Tibial nerve (tissue), 4 donors: Measurements from ENCODE around the gene MRPL42. TPM values are rescaled to one million over a fixed set of nuclear protein-coding genes. Genes with fewer than 3 reads are reported as not detected.

Experiments
- DNase-seq, 2 donors: peaks; one replicate each; pipeline ENCODE4 v3.0.0-alpha.2; 2019; ENCODE audit warnings: low spot score in 2 of 2
- H3K27ac ChIP-seq, 4 donors: fragments of 200-600 bp; sonication (generic) in 3 of 4; one replicate each; pipeline ENCODE4 v1.5.1; 2017 to 2019; ENCODE audit warnings: mild to moderate bottlenecking in 1 of 4
- H3K27me3 ChIP-seq, 2 donors: fragments of 200-600 bp; sonication (generic) in 1 of 2; one replicate each; pipeline versions ENCODE4 v1.5.1 to v1.6.0; 2017 to 2019
- H3K36me3 ChIP-seq, 3 donors: fragments of 200-600 bp; sonication (generic); one replicate each; pipeline ENCODE4 v1.5.1; 2018 to 2019
- H3K4me1 ChIP-seq, 4 donors: fragments of 200-600 bp; sonication (generic) in 3 of 4; one replicate each; pipeline ENCODE4 v1.5.1; 2017 to 2019
- H3K4me3 ChIP-seq, 4 donors: fragments of 200-600 bp; sonication (generic) in 3 of 4; one replicate each; pipeline ENCODE4 v1.5.1; 2017 to 2019; ENCODE audit warnings: mild to moderate bottlenecking in 1 of 4, moderate library complexity in 1 of 4
- H3K9me3 ChIP-seq, 4 donors: fragments of 200-600 bp; sonication (generic) in 3 of 4; one replicate each; pipeline ENCODE4 v1.5.1; 2017 to 2019
- CTCF ChIP-seq, 5 experiments: fragments of 200-600 bp in 3 of 5; fragments of 450-650 bp in 2 of 5; sonication (generic) in 3 of 5; IDR thresholded peaks; one replicate each; pipeline ENCODE4 v1.5.1; 2016 to 2019; ENCODE audit warnings: antibody characterized with exemption in 5 of 5, mild to moderate bottlenecking in 3 of 5, moderate library complexity in 2 of 5
- EP300 ChIP-seq, 2 donors: sonication (generic); formaldehyde crosslinking; IDR thresholded peaks; one replicate each; pipeline ENCODE4 v1.6.1; 2017; ENCODE audit warnings: antibody characterized with exemption in 2 of 2, mild to moderate bottlenecking in 1 of 2
- POLR2A ChIP-seq, 2 donors: fragments of 450-650 bp; IDR thresholded peaks; one replicate each; pipeline ENCODE4 v1.6.1; 2017; ENCODE audit warnings: antibody characterized with exemption in 2 of 2, mild to moderate bottlenecking in 2 of 2, moderate library complexity in 2 of 2
- WGBS, 2 donors: methylation state at CpG; one replicate each; pipeline ENCODE4 v1.1.5; 2018; 5-methylcytosine and 5-hydroxymethylcytosine counted together
- total RNA-seq, 4 donors: library from RNA; depleted of rRNA; stranded (reverse); fragments of >200 nt; gene quantifications; one replicate each; pipeline ENCODE4 v1.1.0, GENCODE V29; 2016

MRPL42 gene
- total RNA-seq, 4 donors from 2014 or later: 19.7 to 27.3 (median 22.8) TPM

GRCh38 chr12:93425736-93426411 lies 41.4 kb upstream of the MRPL42 start:
- Histone ChIP-seq H3K36me3 (no peaks in the 10 kb centered on the region), H3K4me1 (peaks cover 0 to 71% (median 24%) of the 10 kb centered on the region in 4 donors), H3K27ac (peak overlapping the region in 1 of 4 donors; percentile 25), H3K27me3 (no peaks in the 10 kb centered on the region), H3K9me3 (no peaks in the 10 kb centered on the region), H3K4me3 (no peak overlapping the region)
- TF ChIP-seq EP300 (IDR thresholded peaks at IDR 0.05) (no peak), POLR2A (IDR thresholded peaks at IDR 0.05) (no peak), CTCF (IDR thresholded peaks at IDR 0.05) (no peak)
- 40 to 49% methylated on average over 8 of the region's 8 CpGs for WGBS, 2 donors
- DNase-seq: no peak

GRCh38 chr12:93426412-93426805 lies 40.9 kb upstream of the MRPL42 start:
- TF ChIP-seq POLR2A (IDR thresholded peaks at IDR 0.05) (no peak), EP300 (IDR thresholded peaks at IDR 0.05) (no peak), CTCF (IDR thresholded peaks at IDR 0.05) (no peak)
- H3K9me3 ChIP-seq: no peaks in the 10 kb centered on the region
- H3K4me3 ChIP-seq: no peak overlapping the region
- no peak for DNase-seq
- peak overlapping the region in 1 of 4 donors; percentile 25 for H3K27ac ChIP-seq
- peaks cover 0 to 74% (median 24%) of the 10 kb centered on the region in 4 donors for H3K4me1 ChIP-seq
- H3K27me3 ChIP-seq: no peaks in the 10 kb centered on the region
- 21 to 43% methylated on average over 1 of the region's 1 CpG for WGBS, 2 donors
- H3K36me3 ChIP-seq: no peaks in the 10 kb centered on the region

GRCh38 chr12:93427779-93428564 lies 39.3 kb upstream of the MRPL42 start:
- 82 to 85% methylated on average over 5 of the region's 5 CpGs for WGBS, 2 donors
- H3K4me3 ChIP-seq: no peak overlapping the region
- no peaks in the 10 kb centered on the region for H3K9me3 ChIP-seq
- H3K4me1 ChIP-seq: peaks cover 0 to 74% (median 24%) of the 10 kb centered on the region in 4 donors
- H3K27ac ChIP-seq: no peak overlapping the region
- no peaks in the 10 kb centered on the region for H3K36me3 ChIP-seq
- TF ChIP-seq CTCF (IDR thresholded peaks at IDR 0.05): no peak
- TF ChIP-seq POLR2A (IDR thresholded peaks at IDR 0.05): no peak
- TF ChIP-seq EP300 (IDR thresholded peaks at IDR 0.05): no peak
- no peak for DNase-seq
- H3K27me3 ChIP-seq: no peaks in the 10 kb centered on the region

GRCh38 chr12:93429448-93429847 lies 37.9 kb upstream of the MRPL42 start:
- 76 to 83% methylated on average over 1 of the region's 1 CpG for WGBS, 2 donors
- H3K9me3 ChIP-seq: no peaks in the 10 kb centered on the region
- H3K4me1 ChIP-seq: peaks cover 0 to 69% (median 25%) of the 10 kb centered on the region in 4 donors
- H3K4me3 ChIP-seq: no peak overlapping the region
- no peak for TF ChIP-seq POLR2A (IDR thresholded peaks at IDR 0.05)
- TF ChIP-seq EP300 (IDR thresholded peaks at IDR 0.05): no peak
- no peak for TF ChIP-seq CTCF (IDR thresholded peaks at IDR 0.05)
- H3K36me3 ChIP-seq: no peaks in the 10 kb centered on the region
- H3K27me3 ChIP-seq: no peaks in the 10 kb centered on the region
- no peak for DNase-seq
- no peak overlapping the region for H3K27ac ChIP-seq

GRCh38 chr12:93429852-93430251 lies 37.5 kb upstream of the MRPL42 start:
- no peak for DNase-seq
- WGBS, 2 donors: 88 to 90% methylated on average over 1 of the region's 1 CpG
- Histone ChIP-seq H3K36me3 (no peaks in the 10 kb centered on the region), H3K4me1 (peaks cover 0 to 69% (median 25%) of the 10 kb centered on the region in 4 donors), H3K27ac (no peak overlapping the region), H3K4me3 (no peak overlapping the region), H3K9me3 (no peaks in the 10 kb centered on the region), H3K27me3 (no peaks in the 10 kb centered on the region)
- TF ChIP-seq EP300 (IDR thresholded peaks at IDR 0.05) (no peak), CTCF (IDR thresholded peaks at IDR 0.05) (no peak), POLR2A (IDR thresholded peaks at IDR 0.05) (no peak)
